Endothelial cell of umbilical vein (primary cell): Measurements from ENCODE around the gene SNCB. TPM values are rescaled to one million over a fixed set of nuclear protein-coding genes. Genes with fewer than 3 reads are reported as not detected.

ENCODE experiments used
- BruUV-seq: library from RNA; stranded (reverse); fragments of 400-500 nt; replicated peaks from 2 replicates; lab custom pipeline; 2021; lab: Mats Ljungman, UMichigan
- CTCF ChIA-PET: fragments of 300-600, 350-600 bp; sonication (Branson Sonifier 250); formaldehyde crosslinking; loops from one replicate; lab custom pipeline; 2021; ENCODE audit warnings: antibody characterized with exemption, inconsistent platforms; lab: Charles Lee
- POLR2A ChIA-PET: fragments of 300-600, 350-600 bp; sonication (Branson Sonifier 250); formaldehyde crosslinking; loops from one replicate; lab custom pipeline; 2021; ENCODE audit warnings: antibody characterized with exemption, inconsistent platforms; lab: Charles Lee
- DNase-seq: peaks from one replicate; pipeline ENCODE4 v3.0.0-alpha.2; 2011; ENCODE audit warnings: low read depth, low spot score
- FAIRE-seq: peaks from 2 replicates; lab custom pipeline; 2011; peaks lifted over from hg19 to GRCh38; lab: Jason Lieb, UNC
- H2AFZ ChIP-seq: 2 replicates; pipeline ENCODE4 v1.6.0; 2012; ENCODE audit warnings: low read depth, low read length, control low read depth, inconsistent platforms
- H3K27ac ChIP-seq: 2 replicates; pipeline ENCODE4 v1.5.1; 2011; ENCODE audit warnings: low read depth, mild to moderate bottlenecking, control low read depth, low read length, moderate library complexity; ENCODE audit not compliant: insufficient read depth
- H3K27me3 ChIP-seq, 2 experiments: 2 replicates each; pipeline versions ENCODE4 v1.6.0 to v1.6.1; 2011; ENCODE audit warnings: low read length in 2 of 2, mixed read lengths in 1 of 2; ENCODE audit not compliant: control insufficient read depth in 2 of 2, insufficient read depth in 2 of 2
- H3K36me3 ChIP-seq, 2 experiments: 2 replicates in 1 of 2; 3 replicates in 1 of 2; pipeline ENCODE4 v1.5.1; 2011; ENCODE audit warnings: low read length in 2 of 2, mild to moderate bottlenecking in 1 of 2, moderate library complexity in 1 of 2; ENCODE audit not compliant: control insufficient read depth in 2 of 2, insufficient read depth in 2 of 2; ENCODE audit errors: extremely low read depth in 1 of 2
- H3K4me1 ChIP-seq: 3 replicates; pipeline ENCODE4 v1.5.1; 2011; ENCODE audit warnings: mild to moderate bottlenecking, low read length; ENCODE audit not compliant: control insufficient read depth, insufficient read depth; ENCODE audit errors: extremely low read depth
- H3K4me2 ChIP-seq: 2 replicates; pipeline ENCODE4 v1.6.1; 2011; ENCODE audit warnings: low read length, control low read depth, mixed read lengths; ENCODE audit not compliant: insufficient read depth
- H3K4me3 ChIP-seq, 3 experiments: fragments of 200-600 bp in 1 of 3; sonication (generic), shearing (Covaris generic) in 1 of 3; replicated peaks in 1 of 3; 2 replicates each; pipeline ENCODE4 v1.5.1; 2011 to 2016; ENCODE audit warnings: control low read depth in 3 of 3, low read length in 3 of 3, mild to moderate bottlenecking in 2 of 3, inconsistent platforms in 1 of 3, low read depth in 1 of 3, moderate library complexity in 1 of 3; ENCODE audit not compliant: insufficient read depth in 1 of 3
- H3K79me2 ChIP-seq: 2 replicates; pipeline ENCODE4 v1.6.0; 2012; ENCODE audit warnings: low read length, inconsistent platforms; ENCODE audit not compliant: control insufficient read depth, insufficient read depth
- H3K9ac ChIP-seq: replicated peaks from 2 replicates; pipeline ENCODE3; 2011; ENCODE audit warnings: low read length, control low read depth; ENCODE audit not compliant: insufficient read depth; ENCODE audit errors: extremely low read depth
- H3K9me1 ChIP-seq: replicated peaks from 3 replicates; pipeline ENCODE4 v1.6.0; 2011; ENCODE audit warnings: mild to moderate bottlenecking, low read length; ENCODE audit not compliant: control insufficient read depth, insufficient read depth; ENCODE audit errors: extremely low read depth
- H3K9me3 ChIP-seq: replicated peaks from 2 replicates; pipeline ENCODE4 v1.5.1; 2012; ENCODE audit warnings: low read length, inconsistent platforms; ENCODE audit not compliant: control insufficient read depth, insufficient read depth
- H4K20me1 ChIP-seq: replicated peaks from 2 replicates; pipeline ENCODE3; 2011; ENCODE audit warnings: mild to moderate bottlenecking, low read length; ENCODE audit not compliant: control insufficient read depth, insufficient read depth; ENCODE audit errors: extremely low read depth
- EZH2 ChIP-seq: IDR thresholded peaks from 2 replicates; pipeline ENCODE4 v1.6.1; 2012; ENCODE audit warnings: borderline replicate concordance, low read depth, mild to moderate bottlenecking, moderate library complexity, low read length, inconsistent platforms; ENCODE audit not compliant: severe bottlenecking
- FOS ChIP-seq: IDR thresholded peaks from 2 replicates; pipeline ENCODE4 v1.6.1; 2011; ENCODE audit warnings: mild to moderate bottlenecking, low read length, moderate library complexity, borderline replicate concordance; ENCODE audit not compliant: insufficient read depth
- GATA2 ChIP-seq: IDR thresholded peaks from 2 replicates; pipeline ENCODE4 v1.7.0; 2011; ENCODE audit warnings: low read depth, mild to moderate bottlenecking, moderate library complexity, mixed read lengths, low read length; ENCODE audit not compliant: insufficient read length, insufficient read depth
- JUN ChIP-seq: IDR thresholded peaks from 2 replicates; pipeline ENCODE4 v1.6.1; 2011; ENCODE audit warnings: borderline replicate concordance, low read depth; ENCODE audit not compliant: insufficient read length, insufficient read depth
- MYC ChIP-seq: IDR thresholded peaks from one replicate; pipeline ENCODE4 v1.6.1; 2011; ENCODE audit warnings: mild to moderate bottlenecking, low read depth, low read length
- POLR2A ChIP-seq: IDR thresholded peaks from 2 replicates; pipeline ENCODE4 v1.6.1; 2012; ENCODE audit warnings: low read depth, mild to moderate bottlenecking, control low read depth, low read length
- POLR2AphosphoS5 ChIP-seq: IDR thresholded peaks from 2 replicates; pipeline ENCODE4 v1.6.1; 2012; ENCODE audit warnings: low read depth, mild to moderate bottlenecking, control low read depth, low read length, moderate library complexity; ENCODE audit not compliant: insufficient read depth
- dilution Hi-C: fragments of 300-500 bp; cut with MboI; formaldehyde crosslinking; loops from one replicate; pipeline ENCODE4 v1.15.0; 2019; ENCODE audit warnings: low sequenced_read_pairs; ENCODE audit not compliant: extremely low pct_ligation_motif_present
- intact Hi-C: fragments of 100-400 bp; cut with micrococcal nuclease; formaldehyde crosslinking; loops from one replicate; pipeline ENCODE4 v1.10.0; 2022
- polyA plus RNA-seq, 4 experiments: library from polyadenylated mRNA; depleted of rRNA in 3 of 4; stranded (reverse) in 3 of 4; unstranded in 1 of 4; fragments of >200 nt; gene quantifications; 2 replicates each; pipeline versions ENCODE4 v1.2.1 to v1.2.3, GENCODE V29; 2011 to 2012; ENCODE audit warnings: missing spikeins in 1 of 4
- total RNA-seq: library from RNA; stranded (reverse); gene quantifications from 2 replicates; pipeline ENCODE4 v1.2.3, GENCODE V29; 2021
- TF ChIP-seq, protein P1 (sequence below), 2 donors: IDR thresholded peaks; 1 replicate in 1 of 2; 2 replicates in 1 of 2; pipeline ENCODE4 v1.5.1; 2011; ENCODE audit warnings: low read length in 2 of 2, mild to moderate bottlenecking in 2 of 2, moderate library complexity in 2 of 2, control low read depth in 1 of 2, inconsistent platforms in 1 of 2, low read depth in 1 of 2; ENCODE audit not compliant: insufficient read depth in 1 of 2; ENCODE audit errors: extremely low read depth in 1 of 2
- TF ChIP-seq, protein P2 (sequence below): IDR thresholded peaks from 2 replicates; pipeline ENCODE4 v1.6.1; 2011; ENCODE audit not compliant: insufficient read depth, insufficient read length

SNCB gene
- total and polyA plus RNA-seq, 2 donors (not counting 3 experiments of a cell fraction or from before 2014, with no cell fraction given) = 0.08 TPM; not detected in 1

DNA sequence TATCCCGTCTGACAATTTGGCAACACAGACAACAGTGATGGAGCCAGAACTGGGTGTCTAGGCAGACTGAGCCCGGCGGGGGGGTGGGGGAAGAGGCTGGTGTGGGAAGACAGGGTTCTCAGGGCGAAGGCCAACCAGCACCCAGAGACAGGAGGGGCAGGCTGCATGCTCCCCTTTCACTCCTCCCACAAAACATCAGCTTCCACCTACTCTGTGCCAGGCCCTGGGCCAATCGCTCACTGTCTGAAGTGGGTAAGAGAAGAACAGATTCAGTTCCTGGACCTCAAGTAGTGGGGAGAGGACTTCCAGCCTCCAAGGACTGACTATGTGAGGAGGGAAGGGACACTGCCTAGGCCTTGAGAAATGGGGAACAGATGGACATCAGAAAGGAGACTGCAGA, 2.8 kb downstream of the SNCB start:
- no peak for FAIRE-seq

More for the DNA sequence above, 2.8 kb downstream of the SNCB start:
- TF ChIP-seq EZH2 = no peak
- TF ChIP-seq, protein P1, sequence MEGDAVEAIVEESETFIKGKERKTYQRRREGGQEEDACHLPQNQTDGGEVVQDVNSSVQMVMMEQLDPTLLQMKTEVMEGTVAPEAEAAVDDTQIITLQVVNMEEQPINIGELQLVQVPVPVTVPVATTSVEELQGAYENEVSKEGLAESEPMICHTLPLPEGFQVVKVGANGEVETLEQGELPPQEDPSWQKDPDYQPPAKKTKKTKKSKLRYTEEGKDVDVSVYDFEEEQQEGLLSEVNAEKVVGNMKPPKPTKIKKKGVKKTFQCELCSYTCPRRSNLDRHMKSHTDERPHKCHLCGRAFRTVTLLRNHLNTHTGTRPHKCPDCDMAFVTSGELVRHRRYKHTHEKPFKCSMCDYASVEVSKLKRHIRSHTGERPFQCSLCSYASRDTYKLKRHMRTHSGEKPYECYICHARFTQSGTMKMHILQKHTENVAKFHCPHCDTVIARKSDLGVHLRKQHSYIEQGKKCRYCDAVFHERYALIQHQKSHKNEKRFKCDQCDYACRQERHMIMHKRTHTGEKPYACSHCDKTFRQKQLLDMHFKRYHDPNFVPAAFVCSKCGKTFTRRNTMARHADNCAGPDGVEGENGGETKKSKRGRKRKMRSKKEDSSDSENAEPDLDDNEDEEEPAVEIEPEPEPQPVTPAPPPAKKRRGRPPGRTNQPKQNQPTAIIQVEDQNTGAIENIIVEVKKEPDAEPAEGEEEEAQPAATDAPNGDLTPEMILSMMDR (IDR thresholded peaks at IDR 0.05; ENCODE audit: extremely low read depth in 1 of 2, insufficient read depth in 1 of 2, low read depth in 1 of 2, low read length in 2 of 2) = no peak
- TF ChIP-seq POLR2A = no peak
- no peak for TF ChIP-seq JUN
- TF ChIP-seq, protein P2, sequence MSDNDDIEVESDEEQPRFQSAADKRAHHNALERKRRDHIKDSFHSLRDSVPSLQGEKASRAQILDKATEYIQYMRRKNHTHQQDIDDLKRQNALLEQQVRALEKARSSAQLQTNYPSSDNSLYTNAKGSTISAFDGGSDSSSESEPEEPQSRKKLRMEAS = no peak
- no peak for TF ChIP-seq GATA2
- TF ChIP-seq POLR2AphosphoS5 = no peak
- no peak for TF ChIP-seq MYC
- no peak for TF ChIP-seq FOS
- Histone ChIP-seq H3K36me3 (no peaks in the 10 kb centered on the region), H3K4me2 (no peak overlapping the region), H3K4me1 (no peaks in the 10 kb centered on the region), H3K9ac (no peak overlapping the region), H3K9me3 (no peaks in the 10 kb centered on the region), H4K20me1 (no peaks in the 10 kb centered on the region), H3K9me1 (no peaks in the 10 kb centered on the region), H3K27me3 (peaks cover 49 to 57% of the 10 kb centered on the region in 2 experiments), H3K4me3 (no peak overlapping the region), H3K27ac (no peak overlapping the region), H3K79me2 (no peaks in the 10 kb centered on the region), H2AFZ (no peak overlapping the region)
- no TSS peak for BruUV-seq
- intact Hi-C loops (no loop called here), dilution Hi-C loops (no loop called here)
- CTCF ChIA-PET = no interaction called here
- POLR2A ChIA-PET = no interaction called here
- no peak for DNase-seq
